HG02678 (cell line): ENCODE results near the gene MSMO1.

Source experiments
- ATAC-seq: cut with Tn5 transposase; IDR thresholded peaks from one replicate; pipeline ENCODE4 v1.9.1; 2021; ENCODE audit warnings: mild to moderate bottlenecking, moderate library complexity; ENCODE audit not compliant: unreplicated experiment

The MSMO1 gene

DNA sequence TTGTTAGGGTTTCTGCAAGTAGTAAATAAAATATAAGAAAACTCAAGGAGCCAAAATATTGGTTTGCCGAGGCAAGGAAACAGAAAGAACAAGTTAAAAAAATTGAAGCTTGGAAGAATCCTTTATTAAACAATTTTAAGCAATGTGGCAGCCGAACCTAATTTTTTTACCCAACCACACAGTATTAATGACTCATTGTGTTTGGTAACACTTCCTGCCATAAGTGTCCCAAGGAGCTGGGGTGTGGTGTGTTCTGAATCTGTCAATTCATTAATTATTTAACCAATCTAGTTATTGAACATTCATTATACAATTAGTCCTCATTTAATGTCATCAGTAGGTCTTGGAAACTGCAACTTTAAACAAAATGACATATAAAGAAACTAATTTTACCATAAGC, 32.0 kb downstream of the MSMO1 start:
- no peak for ATAC-seq

DNA sequence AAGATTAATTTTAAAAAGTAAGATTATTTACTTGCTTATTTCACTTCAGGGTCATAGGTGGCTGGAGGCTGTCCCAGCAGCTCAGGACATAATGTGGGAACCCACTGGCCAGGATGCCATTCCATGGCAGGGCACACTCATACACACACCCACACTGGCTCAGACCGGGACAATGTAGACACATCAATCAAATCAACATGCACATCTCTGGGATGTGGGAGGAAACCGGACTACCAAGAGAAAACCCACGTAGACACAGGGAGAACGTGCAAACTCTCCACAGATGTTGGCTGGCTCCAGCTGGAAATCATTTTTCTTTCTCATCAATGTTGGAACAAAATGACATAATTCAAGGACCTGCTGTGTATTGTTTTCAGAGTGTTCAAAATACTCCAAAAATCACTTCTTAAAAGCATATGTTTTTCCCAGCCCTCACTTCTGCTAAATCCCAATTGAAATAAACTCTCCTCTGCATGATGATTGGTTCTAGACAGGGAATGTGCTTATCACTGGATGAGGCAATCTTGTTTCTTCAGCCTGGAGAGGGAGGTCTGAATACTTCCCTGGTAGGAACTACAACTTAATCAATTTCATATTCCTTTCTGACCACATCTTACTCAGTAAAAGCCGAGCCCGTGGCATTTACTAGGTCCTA, 32.7 kb downstream of the MSMO1 start:
- no peak for ATAC-seq

DNA sequence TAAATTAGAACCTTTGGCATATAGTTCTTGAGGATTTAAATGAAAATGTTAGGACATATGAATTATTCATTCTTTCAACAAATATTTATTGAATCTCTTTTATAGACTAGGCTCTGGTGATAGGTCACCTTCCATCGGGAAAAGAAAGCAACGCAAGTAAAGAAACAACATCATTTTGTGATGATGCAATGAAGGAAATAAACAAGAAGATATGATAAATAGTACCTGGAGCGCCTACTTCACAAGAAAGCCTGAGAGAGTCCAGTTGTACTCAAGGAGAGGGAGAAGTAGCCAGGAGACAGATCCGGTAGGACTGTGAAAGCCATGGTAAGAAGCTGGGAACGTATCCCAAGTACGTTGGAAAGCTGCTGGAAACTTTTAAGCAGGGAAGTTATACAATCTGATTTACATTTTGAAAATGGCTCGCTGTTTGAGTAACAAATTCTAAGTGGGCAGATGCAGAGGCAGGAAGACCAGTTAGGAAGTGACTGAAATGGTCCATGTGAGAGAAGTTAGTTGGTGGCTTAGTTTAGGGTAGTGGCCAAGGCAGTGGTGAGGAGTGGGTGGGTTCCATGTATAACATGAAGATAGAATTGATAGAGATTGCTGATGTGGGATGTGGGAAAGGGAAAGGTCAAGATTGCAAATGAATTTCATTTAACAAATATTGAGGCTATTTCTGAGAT, 33.7 kb downstream of the MSMO1 start:
- no peak for ATAC-seq

DNA sequence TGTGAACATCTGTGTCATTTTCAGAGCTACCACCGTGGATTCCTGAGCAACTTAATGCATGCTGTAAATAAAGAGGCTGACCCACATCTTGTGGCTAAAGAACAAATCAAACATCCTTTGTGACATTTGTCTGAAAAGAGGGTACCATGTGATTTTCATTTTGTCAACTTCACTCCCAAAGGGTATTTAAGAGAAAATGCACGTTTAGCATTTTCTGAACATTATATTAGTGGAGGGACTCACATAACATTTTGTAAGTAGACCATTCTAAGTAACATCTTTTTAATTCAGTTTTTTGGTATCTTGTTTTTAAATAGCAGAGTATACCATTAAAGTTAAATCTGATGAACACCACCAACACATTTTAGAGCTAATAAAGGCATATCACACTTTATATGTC, 34.3 kb downstream of the MSMO1 start:
- no peak for ATAC-seq

DNA sequence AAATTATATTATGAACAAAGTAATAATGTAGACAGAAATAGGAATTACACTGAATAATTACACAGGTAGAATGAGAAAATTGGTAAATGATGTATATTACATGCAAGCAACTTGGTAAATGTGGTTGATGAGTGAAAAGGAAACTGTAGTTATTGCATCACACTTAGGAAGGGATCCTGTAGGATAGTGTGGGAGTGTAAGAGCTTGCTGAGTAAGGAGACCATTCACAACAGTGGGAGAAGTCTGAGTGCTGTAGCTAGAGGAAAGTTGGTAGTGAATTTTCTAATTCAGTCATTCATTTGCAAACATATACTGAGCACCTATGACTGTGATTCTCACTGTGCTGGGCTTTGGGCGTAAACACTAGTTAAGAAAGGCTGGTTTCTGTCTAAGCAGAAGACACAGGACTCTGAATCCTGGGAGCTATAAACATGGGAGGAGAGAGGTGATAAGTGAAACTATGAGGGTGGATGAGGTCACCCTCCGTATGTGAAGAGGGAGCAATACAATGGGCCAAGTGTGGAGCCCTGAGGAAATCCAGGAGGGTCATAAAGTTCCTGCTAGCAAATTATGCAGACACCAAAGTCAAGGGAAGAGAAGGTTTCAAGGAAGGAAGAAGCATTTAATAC, 37.1 kb downstream of the MSMO1 start:
- no peak for ATAC-seq

DNA sequence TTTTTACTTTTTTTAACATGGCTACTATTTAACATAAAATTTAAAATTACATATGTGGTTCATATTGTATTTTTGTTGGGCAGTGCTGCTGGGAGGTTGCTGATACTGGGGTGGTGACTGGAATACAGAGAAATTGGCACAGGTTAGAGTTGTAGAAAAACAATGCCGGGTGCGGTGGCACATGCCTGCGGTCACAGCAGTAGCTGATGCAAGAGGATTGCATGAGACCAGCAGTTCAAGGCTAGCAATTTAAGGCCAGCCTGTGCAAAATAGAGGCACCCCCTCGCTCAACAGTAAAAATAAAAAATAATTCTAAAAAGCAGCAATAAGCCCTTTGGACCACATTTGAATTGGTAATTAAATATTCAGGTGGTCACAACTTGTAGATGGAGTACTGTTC, 39.6 kb downstream of the MSMO1 start:
- no peak for ATAC-seq

DNA sequence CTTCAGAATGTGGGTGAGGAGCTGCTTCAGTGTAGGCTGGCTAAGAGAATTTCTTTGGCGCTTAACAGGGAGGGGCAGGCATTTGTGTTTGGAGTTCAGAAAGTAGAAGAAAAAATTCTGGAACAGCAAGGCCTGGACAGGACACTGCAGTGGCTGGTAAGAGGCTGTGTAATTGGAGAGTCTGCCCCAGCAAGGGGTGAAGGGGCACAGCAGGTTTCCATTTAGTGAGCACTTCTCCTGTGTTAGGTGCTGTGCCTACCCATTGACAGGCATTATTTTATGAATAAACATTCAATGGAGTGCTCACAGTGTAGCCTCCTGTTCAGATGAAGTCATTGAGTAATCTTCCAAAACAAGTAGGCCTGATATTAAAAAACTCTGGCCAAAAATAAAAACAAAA, 40.6 kb downstream of the MSMO1 start:
- no peak for ATAC-seq

DNA sequence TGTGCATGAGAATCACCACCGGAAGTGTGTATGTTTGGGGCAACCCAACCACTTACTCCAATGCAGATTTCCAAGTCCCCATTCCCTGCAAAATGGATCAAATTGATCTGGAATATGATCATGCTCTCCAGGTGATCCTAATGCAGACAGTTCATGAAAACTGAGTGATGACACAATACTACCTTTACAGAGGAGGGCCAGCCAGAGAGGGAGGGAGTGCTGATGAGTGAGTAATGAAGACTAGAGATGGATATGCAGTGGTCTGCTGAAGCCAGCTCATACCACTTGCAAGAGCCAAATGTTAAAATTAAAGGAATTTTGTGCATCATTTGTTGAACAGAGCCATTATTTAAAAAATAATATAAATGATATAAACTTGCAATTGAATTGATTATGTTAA, 41.1 kb downstream of the MSMO1 start:
- ATAC-seq = no peak

DNA sequence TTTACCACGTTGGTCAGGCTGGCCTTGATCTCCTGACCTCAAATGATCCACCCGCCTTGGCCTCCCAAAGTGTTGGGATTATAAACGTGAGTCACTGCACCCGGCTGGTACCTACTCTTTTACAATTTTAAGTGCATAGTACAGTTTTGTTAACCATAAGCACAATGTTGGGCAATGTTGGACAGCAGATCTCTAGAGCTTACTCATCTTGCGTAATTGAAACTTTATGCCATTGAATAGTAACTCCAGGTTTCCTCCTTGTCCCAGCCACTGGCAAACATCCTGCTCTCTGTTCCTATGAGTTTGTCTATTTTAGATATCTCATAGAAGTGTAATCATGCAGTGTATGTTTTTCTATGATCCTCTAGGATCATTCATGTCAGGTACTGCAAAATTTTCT, 42.1 kb downstream of the MSMO1 start:
- ATAC-seq = no peak

DNA sequence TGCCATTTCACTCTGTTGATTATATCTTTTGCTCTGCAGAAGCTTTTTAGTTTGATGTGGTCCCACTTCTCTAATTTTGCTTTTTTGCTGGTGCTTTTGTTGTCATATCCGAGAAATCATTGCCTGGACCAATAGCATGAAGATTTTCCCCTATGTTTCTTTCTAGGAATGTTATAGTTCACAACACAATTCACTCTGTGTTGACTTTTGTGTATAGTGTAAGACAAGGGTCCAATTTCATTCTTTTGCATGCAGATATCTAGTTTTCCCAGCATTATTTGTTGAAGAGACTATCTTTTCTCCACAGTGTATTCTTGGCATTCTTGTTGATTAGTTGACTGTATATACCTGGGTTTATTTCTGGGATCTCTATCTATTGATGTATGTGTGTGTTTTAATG, 43.1 kb downstream of the MSMO1 start:
- ATAC-seq = no peak

DNA sequence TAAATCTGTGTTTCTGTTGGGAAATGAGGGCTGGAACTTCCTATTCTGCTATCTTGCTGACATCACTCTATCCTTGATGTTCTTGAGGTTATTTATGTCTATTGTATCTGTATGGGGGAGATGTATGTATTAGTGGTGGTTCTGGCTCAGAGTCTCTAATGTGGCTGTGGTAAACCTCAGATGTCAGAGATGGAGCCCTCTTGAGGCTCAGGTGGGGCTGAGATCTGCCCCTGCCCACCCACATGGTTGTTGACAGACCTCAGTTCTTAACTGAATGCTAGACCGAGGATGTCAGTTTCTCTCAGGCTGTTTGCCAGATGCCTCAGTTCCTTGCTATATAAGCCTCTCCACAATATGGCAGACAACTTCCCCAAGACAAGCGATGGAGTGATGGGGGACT, 48.0 kb downstream of the MSMO1 start:
- no peak for ATAC-seq

DNA sequence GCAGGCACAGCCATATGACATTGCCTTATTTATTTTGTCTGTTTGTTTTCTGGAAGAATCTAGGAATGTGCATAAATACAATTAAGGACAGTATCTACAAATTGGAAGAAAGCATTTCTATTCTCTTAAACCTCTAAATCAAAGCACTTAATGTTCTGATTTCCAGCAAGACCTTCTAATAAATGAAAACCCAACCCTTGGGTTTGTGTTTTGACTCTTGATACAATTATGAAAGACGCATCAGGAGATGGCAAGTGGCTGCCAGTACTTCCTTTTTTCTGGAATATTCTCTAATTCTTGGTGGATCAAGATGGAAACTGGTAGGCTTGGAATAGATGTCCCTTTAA, 50.9 kb downstream of the MSMO1 start:
- ATAC-seq = no peak

DNA sequence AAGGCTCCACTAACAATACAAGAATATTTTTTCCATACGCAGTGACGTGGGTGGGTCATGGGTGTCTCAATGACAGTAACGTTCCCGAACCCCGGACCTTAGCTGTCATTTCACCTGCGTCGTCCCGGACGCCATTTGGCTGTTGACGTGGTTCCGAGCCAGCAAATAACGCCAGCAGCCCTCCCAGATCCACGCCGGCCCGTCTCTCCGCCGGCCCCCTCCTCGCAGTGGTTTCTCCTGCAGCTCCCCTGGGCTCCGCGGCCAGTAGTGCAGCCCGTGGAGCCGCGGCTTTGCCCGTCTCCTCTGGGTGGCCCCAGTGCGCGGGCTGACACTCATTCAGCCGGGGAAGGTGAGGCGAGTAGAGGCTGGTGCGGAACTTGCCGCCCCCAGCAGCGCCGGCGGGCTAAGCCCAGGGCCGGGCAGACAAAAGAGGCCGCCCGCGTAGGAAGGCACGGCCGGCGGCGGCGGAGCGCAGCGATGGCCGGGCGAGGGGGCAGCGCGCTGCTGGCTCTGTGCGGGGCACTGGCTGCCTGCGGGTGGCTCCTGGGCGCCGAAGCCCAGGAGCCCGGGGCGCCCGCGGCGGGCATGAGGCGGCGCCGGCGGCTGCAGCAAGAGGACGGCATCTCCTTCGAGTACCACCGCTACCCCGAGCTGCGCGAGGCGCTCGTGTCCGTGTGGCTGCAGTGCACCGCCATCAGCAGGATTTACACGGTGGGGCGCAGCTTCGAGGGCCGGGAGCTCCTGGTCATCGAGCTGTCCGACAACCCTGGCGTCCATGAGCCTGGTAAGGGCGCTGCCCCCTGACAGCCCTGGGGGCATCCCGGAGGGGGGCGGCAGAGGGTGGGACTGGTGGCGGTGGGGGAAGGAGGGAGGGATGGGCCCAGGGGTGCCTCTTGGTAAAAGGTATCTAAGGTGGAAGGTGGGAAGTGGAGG, 51.5 kb downstream of the MSMO1 start, which contains the start of gene CPE:
Gene CPE (plus strand): TSS at position 264 of the 933 bp plus-strand sequence. CDS start 214 bp downstream, at position 478.
- peak; percentile 94 for ATAC-seq

DNA sequence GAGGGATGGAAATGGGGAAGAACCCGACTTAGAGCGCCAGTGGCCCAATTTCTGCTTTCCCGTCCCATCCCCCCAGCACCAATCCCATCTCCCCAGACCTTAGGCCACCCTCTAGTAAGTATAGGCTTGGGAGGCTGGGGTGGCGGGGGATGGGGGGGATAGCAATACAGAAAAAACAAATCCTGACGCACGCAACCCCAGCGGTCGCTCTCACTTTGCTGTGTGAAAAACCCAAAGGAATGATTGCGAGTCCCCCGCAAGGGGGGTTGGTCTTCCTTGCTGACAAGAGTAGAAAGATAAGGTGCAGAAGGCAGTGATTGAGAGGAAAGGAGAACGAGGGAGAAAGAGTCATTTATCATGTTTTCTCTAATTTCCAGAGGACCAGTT, 52.2 kb downstream of the MSMO1 start:
- ATAC-seq = no peak

DNA sequence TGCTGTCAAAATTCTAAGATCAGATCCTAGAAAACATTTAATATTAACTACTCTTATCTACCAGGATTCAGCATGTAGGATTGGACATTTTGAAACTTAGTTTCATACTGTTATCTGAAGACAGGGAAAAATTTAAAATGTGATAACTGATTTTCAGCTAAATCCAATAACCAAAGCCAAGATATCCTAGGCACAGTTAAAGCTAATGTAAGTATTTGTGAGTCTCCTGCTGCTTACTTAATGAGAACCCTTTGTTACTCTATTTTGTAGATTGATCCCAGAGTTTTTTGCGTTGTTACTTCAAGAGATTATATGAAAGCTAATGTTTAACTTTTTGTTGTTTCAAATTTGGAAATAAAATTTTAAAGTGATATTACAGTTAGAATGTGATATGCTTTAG, 53.3 kb downstream of the MSMO1 start:
- no peak for ATAC-seq

DNA sequence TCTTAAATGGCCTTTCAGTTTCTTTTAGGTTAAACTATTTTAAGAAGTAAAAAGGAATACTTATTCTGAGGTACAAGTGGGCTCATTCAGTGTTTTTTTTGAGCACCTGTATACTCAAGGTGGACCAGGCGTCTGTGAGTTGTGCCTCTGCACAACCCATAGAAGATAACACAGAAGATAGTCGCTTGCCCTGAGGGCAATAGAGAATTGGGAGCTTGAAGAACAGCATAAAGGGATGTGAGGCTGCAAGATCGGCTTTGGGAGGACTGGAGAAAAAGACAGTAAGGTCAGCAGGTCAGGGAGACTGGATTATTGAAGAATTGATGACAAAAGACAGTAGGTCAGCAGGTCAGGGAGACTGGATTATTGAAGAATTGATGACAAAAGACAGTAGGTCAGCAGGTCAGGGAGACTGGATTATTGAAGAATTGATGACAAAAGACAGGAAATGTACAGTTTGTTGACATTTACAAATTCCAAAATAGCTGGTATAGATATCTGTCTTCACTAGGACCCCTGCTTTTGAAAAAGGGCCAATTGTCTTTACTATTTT, 54.4 kb downstream of the MSMO1 start:
- ATAC-seq = no peak

DNA sequence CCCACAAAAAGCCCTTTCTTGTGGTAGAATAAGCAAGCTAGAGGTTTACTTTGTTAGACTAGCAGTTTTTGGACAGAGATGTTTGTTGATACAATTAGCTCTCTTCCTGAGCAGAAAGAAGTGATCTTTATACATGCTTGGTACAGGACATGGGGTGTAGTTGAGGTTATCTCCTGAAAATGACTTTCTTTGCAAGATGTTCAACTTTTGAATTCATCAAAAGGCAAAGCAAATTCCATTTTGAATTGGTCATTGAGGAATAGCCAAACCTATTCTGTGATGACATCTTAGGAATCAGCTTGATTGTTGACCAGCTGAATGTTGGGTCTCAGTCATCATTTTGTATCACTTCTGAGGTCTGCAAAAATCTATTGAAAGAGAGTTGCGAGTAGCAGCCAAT, 55.2 kb downstream of the MSMO1 start:
- no peak for ATAC-seq

DNA sequence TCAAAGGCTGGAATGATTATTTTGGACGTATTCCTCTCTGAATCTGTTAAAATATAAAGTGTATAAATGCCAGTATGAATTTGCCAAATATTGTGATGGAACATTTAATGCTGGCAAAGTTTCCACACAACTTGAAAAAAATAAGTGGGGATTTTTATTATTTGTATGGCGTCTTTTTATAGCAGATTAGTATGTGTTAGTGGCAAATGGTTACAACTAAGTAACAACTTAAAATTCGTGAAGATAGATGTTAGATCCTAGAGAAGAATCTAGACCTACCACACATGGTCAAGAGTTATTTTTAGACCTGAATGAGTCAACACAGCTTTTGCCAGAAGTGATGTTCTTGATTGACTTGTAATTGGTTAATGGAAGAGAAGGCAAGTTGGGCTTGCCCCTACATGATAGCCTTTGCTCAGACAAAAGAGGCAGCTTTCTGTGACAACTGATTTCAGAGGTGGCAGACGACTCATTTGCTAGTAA, 56.2 kb downstream of the MSMO1 start:
- no peak for ATAC-seq

DNA sequence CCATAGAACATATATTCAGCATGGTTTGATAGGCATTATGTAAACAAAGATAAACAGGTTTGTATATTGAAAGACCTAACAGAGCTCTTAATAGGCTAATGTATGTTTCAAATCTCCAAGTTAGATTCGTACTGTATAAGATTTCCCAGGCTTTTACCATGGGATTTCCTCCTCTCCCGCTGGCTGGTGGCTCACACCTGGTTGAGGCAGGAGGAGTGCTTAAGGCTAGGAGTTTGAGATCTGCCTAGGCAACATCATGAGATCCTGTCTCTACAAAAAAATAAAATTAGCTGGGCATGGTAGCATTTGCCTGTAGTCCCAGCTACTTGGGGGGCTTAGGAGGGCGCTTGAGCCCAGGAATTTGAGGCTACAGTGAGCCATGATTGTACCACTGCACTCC, 56.7 kb downstream of the MSMO1 start:
- no peak for ATAC-seq

DNA sequence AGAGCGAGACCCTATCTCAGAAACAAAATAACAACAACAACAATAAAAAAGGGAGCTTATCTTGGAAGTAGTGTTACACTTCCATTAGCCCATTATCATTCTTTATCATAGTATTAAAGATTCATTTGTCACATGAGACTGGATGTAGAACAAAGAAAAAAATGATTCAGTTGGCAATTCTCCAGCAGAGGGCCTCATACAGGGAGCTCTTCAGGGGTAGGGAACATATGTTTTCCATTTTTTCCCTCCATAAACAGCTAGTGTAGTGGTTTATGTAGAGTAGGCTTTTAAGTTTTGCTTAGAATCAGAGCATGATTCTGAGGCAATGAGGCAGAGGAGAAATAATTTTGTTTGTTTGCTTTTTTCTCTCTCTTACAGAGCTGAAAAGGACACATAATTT, 57.1 kb downstream of the MSMO1 start:
- ATAC-seq = no peak

DNA sequence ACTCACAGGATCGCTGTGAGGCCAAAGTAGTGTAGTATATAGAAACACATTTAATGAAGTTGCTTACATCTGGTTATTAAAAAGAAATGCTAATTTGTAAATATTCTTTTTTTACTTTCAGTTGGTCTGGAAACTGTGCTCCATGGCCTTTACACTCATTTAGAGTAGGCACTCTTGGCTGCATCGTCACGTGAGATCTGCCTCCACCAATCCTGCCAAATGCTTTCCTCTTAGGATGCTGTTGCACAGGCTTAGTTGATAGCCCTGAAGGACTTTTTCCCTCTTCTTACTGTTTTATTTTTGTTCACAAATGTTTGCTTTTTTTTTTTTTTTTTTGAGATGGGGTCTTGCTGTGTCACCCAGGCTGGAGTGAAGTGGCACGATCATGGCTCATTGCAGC, 57.7 kb downstream of the MSMO1 start:
- no peak for ATAC-seq
